ENCODE results near the gene RLN3. TPM values are rescaled to one million over a fixed set of nuclear protein-coding genes. Genes with fewer than 3 reads are reported as not detected.

The RLN3 gene, protein sequence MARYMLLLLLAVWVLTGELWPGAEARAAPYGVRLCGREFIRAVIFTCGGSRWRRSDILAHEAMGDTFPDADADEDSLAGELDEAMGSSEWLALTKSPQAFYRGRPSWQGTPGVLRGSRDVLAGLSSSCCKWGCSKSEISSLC
- total RNA-seq: not detected in 2 replicates
- long read RNA-seq: 0 reads

GRCh38 chr19:14027856-14028450 lies at the start of gene RLN3:
TSS of gene RLN3 (plus strand) at chr19:14028148. CDS start at chr19:14028205, 57 bp downstream.
- H3K4me3 Mint-ChIP-seq (ENCODE audit: low read depth): no peak within 1 kb of the TSS
- H3K27me3 Mint-ChIP-seq: peaks cover 21% of the 10 kb centered on the region
- no peak within 1 kb of the TSS for H3K27ac Mint-ChIP-seq
- H3K36me3 Mint-ChIP-seq (ENCODE audit: insufficient read depth): no peaks in the 10 kb centered on the region
- no peak for TF ChIP-seq CTCF (IDR thresholded peaks at IDR 0.05; ENCODE audit: unreplicated experiment)
- no peak for DNase-seq (ENCODE audit: low spot score, unreplicated experiment)
- H3K9me3 Mint-ChIP-seq (ENCODE audit: low read depth): no peaks in the 10 kb centered on the region
- H3K4me1 Mint-ChIP-seq (ENCODE audit: low read depth): peaks cover 2% of the 10 kb centered on the region

DNA sequence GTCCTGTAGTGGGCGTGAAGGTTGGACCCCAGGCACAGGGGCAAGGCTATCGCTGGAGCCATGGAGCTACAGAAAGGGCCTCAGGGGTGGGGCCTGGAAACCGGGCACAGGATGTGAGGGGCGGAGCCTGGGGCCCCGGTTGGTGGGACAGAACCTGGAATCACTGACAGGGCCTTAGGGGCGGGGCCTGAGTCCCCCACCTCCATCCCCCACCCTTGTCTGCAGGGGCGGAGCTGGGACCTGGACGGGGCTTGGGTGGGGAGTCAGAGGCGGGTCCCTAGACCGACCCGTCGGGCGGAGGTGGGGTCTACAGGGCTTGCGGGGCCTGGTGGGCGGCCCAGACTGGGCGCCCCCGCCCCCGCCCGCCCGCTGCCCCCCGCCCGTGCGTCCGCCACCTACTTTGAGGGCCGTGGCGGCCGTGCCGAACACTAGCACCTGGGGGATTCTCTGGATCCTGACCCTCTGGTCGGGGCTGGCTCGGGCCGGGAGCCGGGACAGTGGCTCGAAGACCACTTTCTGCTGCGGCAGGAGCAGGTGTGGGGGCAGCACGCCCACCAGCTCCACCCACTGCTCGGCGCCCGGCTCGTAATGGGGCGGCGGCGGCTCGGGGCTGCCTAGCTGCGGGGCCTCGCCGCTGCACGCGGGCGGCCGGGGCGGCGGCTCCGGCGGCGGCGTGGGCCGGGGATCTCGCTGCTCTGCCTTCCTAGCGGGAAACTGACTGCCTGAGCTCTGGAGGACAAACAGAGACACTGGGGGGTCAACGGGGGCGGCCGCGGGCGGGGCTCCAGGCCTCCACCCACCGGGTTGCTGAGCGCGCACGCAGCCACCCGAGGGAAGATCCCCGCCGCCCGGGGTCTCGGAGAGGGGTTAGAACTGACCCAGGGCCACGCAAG lies 49.4 kb upstream of the RLN3 start:
- no peak for TF ChIP-seq CTCF (IDR thresholded peaks at IDR 0.05; ENCODE audit: unreplicated experiment)
- H3K4me1 Mint-ChIP-seq (ENCODE audit: low read depth): peaks cover 2% of the 10 kb centered on the region
- H3K27me3 Mint-ChIP-seq: no peaks in the 10 kb centered on the region
- peaks cover 9% of the 10 kb centered on the region for H3K36me3 Mint-ChIP-seq (ENCODE audit: insufficient read depth)
- H3K9me3 Mint-ChIP-seq (ENCODE audit: low read depth): no peaks in the 10 kb centered on the region
- DNase-seq (ENCODE audit: low spot score, unreplicated experiment): peak; percentile 75
- H3K27ac Mint-ChIP-seq: no peak overlapping the region
- H3K4me3 Mint-ChIP-seq (ENCODE audit: low read depth): peak overlapping the region; percentile 49

DNA sequence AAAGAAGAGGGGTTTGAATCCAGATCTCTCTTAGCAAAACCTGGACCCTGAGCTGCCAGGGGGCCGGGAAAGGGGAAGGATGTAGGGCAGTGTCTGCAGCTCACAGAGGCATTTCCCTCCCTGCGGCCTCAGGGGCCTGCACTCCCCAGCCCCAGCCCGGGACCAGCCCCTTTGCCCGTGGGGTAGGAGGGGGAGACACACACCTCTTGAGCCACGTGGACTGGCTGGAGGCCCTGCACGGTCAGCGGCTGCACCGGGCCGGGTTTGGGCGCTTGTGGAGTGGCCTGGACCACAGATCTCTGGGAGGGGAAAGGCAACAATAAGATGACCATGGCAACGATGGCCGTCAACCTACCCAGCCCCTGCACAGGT lies 48.7 kb upstream of the RLN3 start:
- DNase-seq (ENCODE audit: low spot score, unreplicated experiment): no peak
- Mint-ChIP-seq H3K36me3 (ENCODE audit: insufficient read depth) (peaks cover 6% of the 10 kb centered on the region), H3K4me3 (ENCODE audit: low read depth) (no peak overlapping the region), H3K27me3 (no peaks in the 10 kb centered on the region), H3K27ac (no peak overlapping the region), H3K4me1 (ENCODE audit: low read depth) (peaks cover 1% of the 10 kb centered on the region), H3K9me3 (ENCODE audit: low read depth) (no peaks in the 10 kb centered on the region)
- no peak for TF ChIP-seq CTCF (IDR thresholded peaks at IDR 0.05; ENCODE audit: unreplicated experiment)

- H3K9me3 Mint-ChIP-seq (ENCODE audit: low read depth): no peaks in the 10 kb centered on the region
- H3K4me1 Mint-ChIP-seq (ENCODE audit: low read depth): no peaks in the 10 kb centered on the region
- peak overlapping the region; percentile 56 for H3K27ac Mint-ChIP-seq
- H3K4me3 Mint-ChIP-seq (ENCODE audit: low read depth): no peak overlapping the region
- TF ChIP-seq CTCF (IDR thresholded peaks at IDR 0.05; ENCODE audit: unreplicated experiment): no peak
- no peaks in the 10 kb centered on the region for H3K27me3 Mint-ChIP-seq
- no peak for DNase-seq (ENCODE audit: low spot score, unreplicated experiment)
- H3K36me3 Mint-ChIP-seq (ENCODE audit: insufficient read depth): peaks cover 3% of the 10 kb centered on the region
Observed at GRCh38 chr19:13979686-13980085, 48.3 kb upstream of the RLN3 start.

DNA sequence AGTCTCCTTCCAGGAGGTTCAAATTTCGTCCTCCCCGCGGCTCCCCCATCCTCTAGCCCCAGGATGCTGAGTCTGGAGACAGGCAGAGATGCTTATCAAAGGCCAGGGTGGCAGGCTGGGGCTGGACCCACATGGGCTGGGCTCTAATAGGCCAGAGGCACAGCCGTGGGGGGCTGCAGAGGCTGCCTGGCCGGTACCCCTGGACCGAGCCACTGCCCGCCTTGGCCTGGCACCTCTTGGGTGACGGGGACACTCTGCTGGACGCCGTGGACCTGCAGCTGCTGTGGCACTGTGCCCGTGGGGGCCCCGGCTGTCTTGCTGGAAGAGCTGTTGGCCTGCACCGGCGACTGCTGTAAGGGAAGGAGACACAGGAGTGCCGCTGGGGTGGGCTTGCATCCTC lies 47.6 kb upstream of the RLN3 start:
- DNase-seq (ENCODE audit: low spot score, unreplicated experiment): no peak
- Mint-ChIP-seq H3K4me1 (ENCODE audit: low read depth) (no peaks in the 10 kb centered on the region), H3K27ac (no peak overlapping the region), H3K36me3 (ENCODE audit: insufficient read depth) (peaks cover 3% of the 10 kb centered on the region), H3K4me3 (ENCODE audit: low read depth) (no peak overlapping the region), H3K27me3 (no peaks in the 10 kb centered on the region), H3K9me3 (ENCODE audit: low read depth) (no peaks in the 10 kb centered on the region)
- no peak for TF ChIP-seq CTCF (IDR thresholded peaks at IDR 0.05; ENCODE audit: unreplicated experiment)
